GM12878 (cell line): ENCODE measurements around the gene TTI1.

ENCODE experiments used
- CTCF ChIP-seq, 3 experiments: IDR thresholded peaks in 2 of 3; conservative IDR thresholded peaks in 1 of 3; 2 replicates each; pipeline ENCODE4 v1.5.1; 2011; ENCODE audit warnings: low read depth in 3 of 3, low read length in 3 of 3, mild to moderate bottlenecking in 3 of 3, control low read depth in 2 of 3, moderate library complexity in 2 of 3, inconsistent platforms in 1 of 3, mixed read lengths in 1 of 3; ENCODE audit not compliant: control insufficient read depth in 2 of 3, insufficient read depth in 1 of 3; ENCODE audit errors: extremely low read depth in 1 of 3
- TF ChIP-seq, protein P1 (sequence below): fragments of 450-650 bp; formaldehyde crosslinking; IDR thresholded peaks from 2 replicates; pipeline ENCODE4 v1.4.0; 2020; ENCODE audit warnings: mild to moderate bottlenecking, moderate library complexity

- no peak for TF ChIP-seq CTCF (IDR thresholded peaks at IDR 0.05 in 2 of 3, conservative IDR thresholded peaks at IDR 0.05 in 1 of 3; ENCODE audit: control insufficient read depth in 2 of 3, extremely low read depth in 1 of 3, insufficient read depth in 1 of 3, low read depth in 3 of 3, low read length in 3 of 3)
- TF ChIP-seq, protein P1, sequence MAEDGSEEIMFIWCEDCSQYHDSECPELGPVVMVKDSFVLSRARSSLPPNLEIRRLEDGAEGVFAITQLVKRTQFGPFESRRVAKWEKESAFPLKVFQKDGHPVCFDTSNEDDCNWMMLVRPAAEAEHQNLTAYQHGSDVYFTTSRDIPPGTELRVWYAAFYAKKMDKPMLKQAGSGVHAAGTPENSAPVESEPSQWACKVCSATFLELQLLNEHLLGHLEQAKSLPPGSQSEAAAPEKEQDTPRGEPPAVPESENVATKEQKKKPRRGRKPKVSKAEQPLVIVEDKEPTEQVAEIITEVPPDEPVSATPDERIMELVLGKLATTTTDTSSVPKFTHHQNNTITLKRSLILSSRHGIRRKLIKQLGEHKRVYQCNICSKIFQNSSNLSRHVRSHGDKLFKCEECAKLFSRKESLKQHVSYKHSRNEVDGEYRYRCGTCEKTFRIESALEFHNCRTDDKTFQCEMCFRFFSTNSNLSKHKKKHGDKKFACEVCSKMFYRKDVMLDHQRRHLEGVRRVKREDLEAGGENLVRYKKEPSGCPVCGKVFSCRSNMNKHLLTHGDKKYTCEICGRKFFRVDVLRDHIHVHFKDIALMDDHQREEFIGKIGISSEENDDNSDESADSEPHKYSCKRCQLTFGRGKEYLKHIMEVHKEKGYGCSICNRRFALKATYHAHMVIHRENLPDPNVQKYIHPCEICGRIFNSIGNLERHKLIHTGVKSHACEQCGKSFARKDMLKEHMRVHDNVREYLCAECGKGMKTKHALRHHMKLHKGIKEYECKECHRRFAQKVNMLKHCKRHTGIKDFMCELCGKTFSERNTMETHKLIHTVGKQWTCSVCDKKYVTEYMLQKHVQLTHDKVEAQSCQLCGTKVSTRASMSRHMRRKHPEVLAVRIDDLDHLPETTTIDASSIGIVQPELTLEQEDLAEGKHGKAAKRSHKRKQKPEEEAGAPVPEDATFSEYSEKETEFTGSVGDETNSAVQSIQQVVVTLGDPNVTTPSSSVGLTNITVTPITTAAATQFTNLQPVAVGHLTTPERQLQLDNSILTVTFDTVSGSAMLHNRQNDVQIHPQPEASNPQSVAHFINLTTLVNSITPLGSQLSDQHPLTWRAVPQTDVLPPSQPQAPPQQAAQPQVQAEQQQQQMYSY (CRISPR knock-in tag): no peak
These were observed 41.3 kb downstream of the TTI1 start for GRCh38 chr20:37991908-37992307.
